Neuronal stem cell (in vitro differentiated cells): ENCODE results near the gene TSC22D3.
A peak's percentile ranks its signal among the peaks of the same experiment; 100 is the strongest.

ENCODE experiments used
- DNase-seq: peaks from one replicate; pipeline ENCODE4 v3.0.0-alpha.2; 2013; ENCODE audit warnings: low spot score
- H2AFZ ChIP-seq: one replicate; pipeline ENCODE4 v1.6.1; 2013; ENCODE audit warnings: mild to moderate bottlenecking, low read length, inconsistent platforms
- H2AK5ac ChIP-seq: 2 replicates; pipeline ENCODE4 v1.6.1; 2013; ENCODE audit warnings: low read depth, mild to moderate bottlenecking, inconsistent platforms, low read length, moderate library complexity, mixed read lengths
- H2BK120ac ChIP-seq: 2 replicates; pipeline ENCODE4 v1.6.1; 2013; ENCODE audit warnings: low read depth, mild to moderate bottlenecking, inconsistent platforms, low read length, moderate library complexity, mixed read lengths
- H2BK12ac ChIP-seq: one replicate; pipeline ENCODE4 v1.6.1; 2013; ENCODE audit warnings: low read length, inconsistent platforms
- H2BK15ac ChIP-seq: 2 replicates; pipeline ENCODE4 v1.6.1; 2013; ENCODE audit warnings: mild to moderate bottlenecking, low read length, inconsistent platforms, mixed read lengths
- H2BK5ac ChIP-seq: one replicate; pipeline ENCODE4 v1.6.1; 2013; ENCODE audit warnings: inconsistent platforms, mild to moderate bottlenecking, low read length, moderate library complexity
- H3K14ac ChIP-seq: one replicate; pipeline ENCODE4 v1.6.1; 2013; ENCODE audit warnings: low read length, inconsistent platforms
- H3K18ac ChIP-seq: 2 replicates; pipeline ENCODE4 v1.6.1; 2013; ENCODE audit warnings: low read length, inconsistent platforms
- H3K23ac ChIP-seq: 2 replicates; pipeline ENCODE4 v1.6.1; 2013; ENCODE audit warnings: low read depth, mild to moderate bottlenecking, mixed read lengths, low read length, inconsistent platforms; ENCODE audit not compliant: poor library complexity
- H3K27ac ChIP-seq: replicated peaks from 3 replicates; pipeline ENCODE4 v1.5.1; 2013; ENCODE audit warnings: low read length, inconsistent platforms
- H3K27me3 ChIP-seq, 3 experiments: 2 replicates each; pipeline ENCODE4 v1.6.1; 2013; ENCODE audit warnings: low read length in 3 of 3, mild to moderate bottlenecking in 2 of 3, inconsistent platforms in 1 of 3, low read depth in 1 of 3, mixed read lengths in 1 of 3, moderate library complexity in 1 of 3; ENCODE audit not compliant: control insufficient read depth in 3 of 3, insufficient read depth in 3 of 3
- H3K36me3 ChIP-seq, 2 donors: replicated peaks in 1 of 2; 2 replicates each; pipeline ENCODE4 v1.6.1; 2013; ENCODE audit warnings: low read length in 2 of 2; ENCODE audit not compliant: control insufficient read depth in 2 of 2, insufficient read depth in 2 of 2
- H3K4ac ChIP-seq: 2 replicates; pipeline ENCODE4 v1.6.1; 2013; ENCODE audit warnings: inconsistent platforms, mild to moderate bottlenecking, low read length, moderate library complexity
- H3K4me1 ChIP-seq, 2 donors: 1 replicate in 1 of 2; 2 replicates in 1 of 2; pipeline ENCODE4 v1.6.1; 2013; ENCODE audit warnings: low read length in 2 of 2, low read depth in 1 of 2; ENCODE audit not compliant: control insufficient read depth in 2 of 2, insufficient read depth in 1 of 2
- H3K4me2 ChIP-seq: one replicate; pipeline ENCODE4 v1.6.1; 2013; ENCODE audit warnings: mild to moderate bottlenecking, low read length, inconsistent platforms; ENCODE audit not compliant: insufficient read depth, poor library complexity, severe bottlenecking
- H3K4me3 ChIP-seq, 2 donors: 2 replicates each; pipeline ENCODE4 v1.5.1; 2013; ENCODE audit warnings: low read length in 2 of 2, mild to moderate bottlenecking in 2 of 2, inconsistent platforms in 1 of 2, moderate library complexity in 1 of 2
- H3K79me1 ChIP-seq: one replicate; pipeline ENCODE4 v1.6.1; 2013; ENCODE audit warnings: low read depth, mild to moderate bottlenecking, inconsistent platforms, low read length, moderate library complexity
- H3K9ac ChIP-seq: one replicate; pipeline ENCODE4 v1.6.1; 2013; ENCODE audit warnings: mild to moderate bottlenecking, low read depth, low read length, inconsistent platforms; ENCODE audit not compliant: poor library complexity
- H3K9me3 ChIP-seq, 2 donors: replicated peaks in 1 of 2; 2 replicates each; pipeline versions ENCODE3 to v1.6.1; 2013; ENCODE audit warnings: low read length in 2 of 2, mild to moderate bottlenecking in 2 of 2, inconsistent platforms in 1 of 2, low read depth in 1 of 2, mixed read lengths in 1 of 2, moderate library complexity in 1 of 2; ENCODE audit not compliant: control insufficient read depth in 2 of 2, insufficient read depth in 1 of 2
- H4K8ac ChIP-seq: one replicate; pipeline ENCODE4 v1.6.1; 2013; ENCODE audit warnings: low read depth, mild to moderate bottlenecking, inconsistent platforms, low read length, moderate library complexity
- H4K91ac ChIP-seq: one replicate; pipeline ENCODE4 v1.6.1; 2013; ENCODE audit warnings: low read length, low read depth, mild to moderate bottlenecking, inconsistent platforms; ENCODE audit not compliant: poor library complexity
- WGBS, 2 donors: extraction: QIAGEN DNeasy Blood & Tissue Kit; methylation state at CpG; one replicate each; pipeline ENCODE4 v1.1.7; 2013; ENCODE audit warnings: missing lambda C conversion rate in 2 of 2, mixed read lengths in 1 of 2; ENCODE audit not compliant: insufficient read length in 2 of 2, insufficient replicate concordance in 1 of 2; ENCODE audit errors: extremely low coverage in 2 of 2; 5-methylcytosine and 5-hydroxymethylcytosine counted together

The TSC22D3 gene

DNA sequence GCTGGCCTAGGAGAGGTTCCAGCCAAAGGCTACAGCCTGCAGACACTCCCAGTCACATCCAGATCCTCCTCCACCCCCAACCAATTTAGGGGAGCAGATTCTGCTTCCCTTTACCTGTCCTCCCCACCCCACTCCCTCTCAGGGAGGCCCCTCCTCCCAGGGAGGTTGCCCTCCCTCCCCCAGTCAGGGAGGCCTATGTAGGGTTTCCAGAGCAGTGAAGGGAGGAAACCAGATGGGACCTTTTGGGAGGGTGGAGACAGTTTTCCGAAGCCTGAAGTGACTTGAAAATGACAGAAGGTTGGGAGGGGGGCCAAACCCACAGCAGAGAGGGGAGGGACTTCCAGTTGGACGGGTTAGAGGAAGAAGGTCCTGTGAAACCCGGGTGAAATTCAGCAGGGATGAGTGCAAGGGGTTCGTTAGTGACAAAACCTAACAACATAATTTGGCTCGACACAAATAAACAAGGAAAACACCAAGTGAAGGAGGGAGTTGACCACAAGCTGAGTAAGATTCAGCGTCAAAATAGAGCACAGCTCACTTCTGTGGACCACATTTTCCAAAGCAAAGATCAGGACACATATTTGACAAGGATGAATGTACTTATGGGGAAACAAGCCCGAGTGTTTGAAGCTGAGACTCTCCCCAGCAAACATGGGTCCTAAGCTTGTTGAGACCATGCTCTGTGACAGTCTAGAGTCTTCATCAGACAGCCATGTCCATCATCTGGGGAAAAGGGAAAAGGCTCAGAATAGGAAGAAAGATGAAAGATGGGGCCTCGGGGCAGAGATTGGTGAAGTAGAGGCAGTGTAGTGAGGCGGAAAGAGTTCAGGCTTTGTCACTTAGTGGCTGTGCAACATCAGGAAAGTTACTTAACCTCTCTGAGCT, 100.9 kb downstream of the TSC22D3 start:
- no peak overlapping the region for H2BK12ac ChIP-seq
- H3K27ac ChIP-seq = no peak overlapping the region
- WGBS, 2 donors = no CpG with 5 or more reads among the region's 9 CpGs
- DNase-seq = no peak
- H3K9me3 ChIP-seq = no peaks in the 10 kb centered on the region
- H2BK5ac ChIP-seq = no peak overlapping the region
- no peak overlapping the region for H2AK5ac ChIP-seq
- peak overlapping the region; percentile 15 for H2AFZ ChIP-seq
- no peak overlapping the region for H4K91ac ChIP-seq
- no peak overlapping the region for H3K14ac ChIP-seq
- H4K8ac ChIP-seq = no peak overlapping the region
- H3K4me1 ChIP-seq = peaks cover 2 to 10% of the 10 kb centered on the region in 2 donors
- no peaks in the 10 kb centered on the region for H3K79me1 ChIP-seq
- H3K36me3 ChIP-seq = no peaks in the 10 kb centered on the region
- H3K9ac ChIP-seq = no peak overlapping the region
- peaks cover 0 to 42% (median 0%) of the 10 kb centered on the region in 3 experiments for H3K27me3 ChIP-seq
- no peak overlapping the region for H2BK120ac ChIP-seq
- H3K23ac ChIP-seq = no peak overlapping the region
- no peak overlapping the region for H3K4me2 ChIP-seq
- no peak overlapping the region for H3K4ac ChIP-seq
- no peak overlapping the region for H3K18ac ChIP-seq
- no peak overlapping the region for H3K4me3 ChIP-seq
- no peak overlapping the region for H2BK15ac ChIP-seq

DNA sequence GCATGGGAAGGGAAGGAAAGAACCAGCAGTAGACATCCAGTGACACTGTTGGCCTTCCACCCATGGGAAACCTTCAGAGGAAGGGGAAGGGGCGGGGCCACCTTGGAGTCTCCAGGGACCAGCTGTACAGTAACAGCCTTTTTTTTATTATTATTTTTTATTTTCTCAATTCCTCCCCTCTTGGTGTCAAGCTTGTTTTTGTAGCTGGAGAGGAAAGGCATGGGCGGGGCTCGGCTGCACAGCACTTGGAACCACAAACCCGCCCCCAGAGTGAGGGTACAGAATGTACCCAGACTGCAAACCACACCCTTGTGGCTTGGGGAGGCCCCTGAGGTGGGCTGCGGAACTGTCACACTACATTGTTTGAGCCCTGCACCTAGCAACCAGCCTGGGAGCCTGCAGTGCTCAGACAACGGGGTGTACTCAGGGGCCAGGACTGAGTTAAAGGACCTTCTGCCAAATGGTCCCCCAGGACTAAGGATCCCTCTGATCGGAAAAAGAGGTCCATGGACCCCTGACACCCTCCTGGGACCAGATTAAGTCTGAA, 101.6 kb downstream of the TSC22D3 start:
- H3K4ac ChIP-seq = no peak overlapping the region
- H3K18ac ChIP-seq = no peak overlapping the region
- H3K36me3 ChIP-seq = no peaks in the 10 kb centered on the region
- no peak overlapping the region for H2BK120ac ChIP-seq
- no peak overlapping the region for H4K91ac ChIP-seq
- H3K4me1 ChIP-seq = peaks cover 2 to 10% of the 10 kb centered on the region in 2 donors
- H2BK5ac ChIP-seq = no peak overlapping the region
- no peak for DNase-seq
- peaks cover 0 to 36% (median 0%) of the 10 kb centered on the region in 3 experiments for H3K27me3 ChIP-seq
- no peaks in the 10 kb centered on the region for H3K9me3 ChIP-seq
- no peak overlapping the region for H3K9ac ChIP-seq
- H3K23ac ChIP-seq = no peak overlapping the region
- no peak overlapping the region for H3K4me2 ChIP-seq
- H2AFZ ChIP-seq = peak overlapping the region; percentile 15
- WGBS, 2 donors = no CpG with 5 or more reads among the region's 7 CpGs
- H3K27ac ChIP-seq = no peak overlapping the region
- H4K8ac ChIP-seq = no peak overlapping the region
- no peak overlapping the region for H3K14ac ChIP-seq
- no peak overlapping the region for H3K4me3 ChIP-seq
- no peak overlapping the region for H2BK12ac ChIP-seq
- H2AK5ac ChIP-seq = no peak overlapping the region
- H3K79me1 ChIP-seq = no peaks in the 10 kb centered on the region
- no peak overlapping the region for H2BK15ac ChIP-seq

DNA sequence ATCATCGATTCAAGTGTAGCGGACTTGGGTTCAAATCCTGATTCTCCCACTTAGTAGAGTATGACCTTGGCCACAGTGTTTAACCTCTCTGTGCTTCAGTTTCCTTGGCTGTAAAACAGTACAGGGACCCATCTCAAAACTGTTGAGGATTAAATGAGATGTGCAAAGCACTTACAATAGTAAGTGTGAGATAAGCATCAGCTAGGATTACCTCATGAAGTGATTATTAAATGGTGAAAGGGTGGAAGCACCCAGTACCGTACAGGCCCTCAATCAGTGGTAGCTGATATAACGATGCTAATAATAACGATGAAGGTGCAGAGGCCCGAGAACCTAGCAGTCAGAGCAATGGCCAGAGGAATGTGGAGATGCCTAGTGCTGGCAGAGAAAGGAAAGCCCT, 102.2 kb downstream of the TSC22D3 start:
- no peak overlapping the region for H4K91ac ChIP-seq

DNA sequence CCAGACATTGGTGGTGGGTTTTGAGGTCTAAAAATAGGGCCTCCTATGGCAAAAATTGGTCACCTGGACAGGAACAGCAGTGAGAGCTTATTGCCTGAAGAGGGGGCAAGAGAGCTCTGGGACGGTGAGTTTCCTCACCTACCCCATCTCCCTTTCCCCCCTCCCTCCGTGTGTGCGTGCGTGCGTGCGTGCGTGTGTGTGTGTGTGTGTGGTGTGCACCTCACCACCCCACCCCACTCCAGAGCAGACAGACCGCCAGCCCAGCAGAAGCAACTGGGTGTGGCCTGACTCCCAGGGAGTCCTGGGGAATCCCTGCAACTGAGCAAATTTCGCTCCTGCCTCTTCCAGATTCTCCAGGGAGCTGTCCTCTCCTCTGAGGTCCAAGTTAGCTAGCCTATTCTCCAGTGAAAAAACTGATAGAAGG, 102.6 kb downstream of the TSC22D3 start:
- no peak overlapping the region for H2BK5ac ChIP-seq
- no peak overlapping the region for H4K91ac ChIP-seq
- no peak overlapping the region for H4K8ac ChIP-seq
- H2BK12ac ChIP-seq = peak overlapping the region; percentile 41
- no peak overlapping the region for H3K18ac ChIP-seq
- H3K4me3 ChIP-seq = no peak overlapping the region
- no peak overlapping the region for H2AFZ ChIP-seq
- no peak overlapping the region for H2BK15ac ChIP-seq
- H3K14ac ChIP-seq = no peak overlapping the region
- peak overlapping the region; percentile 55 for H3K23ac ChIP-seq
- H3K4me2 ChIP-seq = peak overlapping the region; percentile 3
- H3K27me3 ChIP-seq = peaks cover 0 to 27% (median 0%) of the 10 kb centered on the region in 3 experiments
- no CpG with 5 or more reads among the region's 9 CpGs for WGBS, 2 donors
- no peak overlapping the region for H2AK5ac ChIP-seq
- no peak overlapping the region for H2BK120ac ChIP-seq
- H3K36me3 ChIP-seq = no peaks in the 10 kb centered on the region
- no peak overlapping the region for H3K27ac ChIP-seq
- no peaks in the 10 kb centered on the region for H3K79me1 ChIP-seq
- peaks cover 2 to 10% of the 10 kb centered on the region in 2 donors for H3K4me1 ChIP-seq
- no peaks in the 10 kb centered on the region for H3K9me3 ChIP-seq
- H3K9ac ChIP-seq = no peak overlapping the region
- DNase-seq = no peak
- H3K4ac ChIP-seq = no peak overlapping the region

More for the DNA sequence above, 102.2 kb downstream of the TSC22D3 start:
- H2AK5ac ChIP-seq = no peak overlapping the region
- no peak overlapping the region for H3K4me2 ChIP-seq
- no CpG with 5 or more reads among the region's 6 CpGs for WGBS, 2 donors
- no peak overlapping the region for H4K8ac ChIP-seq
- no peak overlapping the region for H3K23ac ChIP-seq
- H3K9ac ChIP-seq = no peak overlapping the region
- H3K79me1 ChIP-seq = no peaks in the 10 kb centered on the region
- H2BK12ac ChIP-seq = no peak overlapping the region
- H3K27ac ChIP-seq = no peak overlapping the region
- no peaks in the 10 kb centered on the region for H3K9me3 ChIP-seq
- H3K14ac ChIP-seq = no peak overlapping the region
- no peak overlapping the region for H3K18ac ChIP-seq
- peaks cover 0 to 31% (median 0%) of the 10 kb centered on the region in 3 experiments for H3K27me3 ChIP-seq
- H2BK15ac ChIP-seq = no peak overlapping the region
- H2AFZ ChIP-seq = no peak overlapping the region
- no peak for DNase-seq
- peaks cover 2 to 10% of the 10 kb centered on the region in 2 donors for H3K4me1 ChIP-seq
- no peak overlapping the region for H2BK120ac ChIP-seq
- H3K36me3 ChIP-seq = no peaks in the 10 kb centered on the region
- no peak overlapping the region for H3K4ac ChIP-seq
- no peak overlapping the region for H3K4me3 ChIP-seq
- no peak overlapping the region for H2BK5ac ChIP-seq
